DND-41 (cell line): Measurements from ENCODE around the gene EDDM13.

ENCODE experiments used
- CTCF ChIP-seq: IDR thresholded peaks from 2 replicates; pipeline ENCODE4 v1.5.1; 2012; ENCODE audit warnings: borderline replicate concordance, low read length, moderate library complexity, mild to moderate bottlenecking; ENCODE audit not compliant: poor library complexity, severe bottlenecking; ENCODE audit errors: extremely low read depth
- EZH2 ChIP-seq: IDR thresholded peaks from 3 replicates; pipeline ENCODE4 v1.6.1; 2012; ENCODE audit warnings: borderline replicate concordance, low read depth, mild to moderate bottlenecking, moderate library complexity, low read length, inconsistent platforms; ENCODE audit not compliant: severe bottlenecking

- TF ChIP-seq CTCF = no peak
- no peak for TF ChIP-seq EZH2
Measured at GRCh38 chr19:56270676-56271075, 1.9 kb upstream of the EDDM13 start.
